ENCODE results near the gene CLHC1. TPM values are rescaled to one million over a fixed set of nuclear protein-coding genes. Genes with fewer than 3 reads are reported as not detected.

CLHC1 gene
- total and polyA plus RNA-seq, 3 donors from 2014 or later = 7.9 to 21.2 (median 14.6) TPM

DNA sequence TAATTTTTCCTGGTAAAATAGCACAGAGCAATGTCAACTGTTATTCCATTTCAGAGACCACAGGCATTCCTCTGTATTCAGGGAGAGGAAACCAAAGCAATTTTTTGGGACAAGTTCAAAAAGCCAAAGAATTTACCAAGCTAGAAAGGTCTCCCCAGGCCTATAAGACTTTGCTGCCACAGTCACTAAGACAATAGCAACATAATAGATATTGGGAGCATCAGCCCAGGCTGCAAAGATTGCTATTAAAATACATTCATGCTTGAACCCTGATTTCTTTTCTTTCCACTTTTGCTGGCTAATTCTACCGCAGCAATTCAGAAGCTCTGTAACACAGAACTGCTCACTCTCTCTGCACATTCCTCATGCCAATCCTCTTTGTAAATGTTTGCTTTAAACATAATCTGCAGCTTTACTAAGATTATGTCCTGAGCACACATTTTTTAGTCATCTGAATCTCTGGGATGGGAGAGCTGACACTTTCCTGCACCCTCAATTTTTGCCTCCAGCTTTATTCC is 76.3 kb downstream of the CLHC1 start:
- no peak for DNase-seq
- intact Hi-C loops (cut with DNase I; ENCODE audit: low total_unique reads) = loop anchor here (10.0 kb wide), 1 partner anchor 111 kb away; no protein-coding TSS in a partner anchor
- WGBS, 2 donors = 50 to 58% methylated on average over 1 of the region's 1 CpG
- Histone ChIP-seq H3K36me3 (ENCODE audit: low read depth, missing control alignments) (no peaks in the 10 kb centered on the region), H3K27ac (no peak overlapping the region), H3K4me1 (peaks cover 4% of the 10 kb centered on the region), H3K4me3 (no peak overlapping the region), H3K27me3 (no peaks in the 10 kb centered on the region), H3K9me3 (no peaks in the 10 kb centered on the region)
- TF ChIP-seq, protein P1, sequence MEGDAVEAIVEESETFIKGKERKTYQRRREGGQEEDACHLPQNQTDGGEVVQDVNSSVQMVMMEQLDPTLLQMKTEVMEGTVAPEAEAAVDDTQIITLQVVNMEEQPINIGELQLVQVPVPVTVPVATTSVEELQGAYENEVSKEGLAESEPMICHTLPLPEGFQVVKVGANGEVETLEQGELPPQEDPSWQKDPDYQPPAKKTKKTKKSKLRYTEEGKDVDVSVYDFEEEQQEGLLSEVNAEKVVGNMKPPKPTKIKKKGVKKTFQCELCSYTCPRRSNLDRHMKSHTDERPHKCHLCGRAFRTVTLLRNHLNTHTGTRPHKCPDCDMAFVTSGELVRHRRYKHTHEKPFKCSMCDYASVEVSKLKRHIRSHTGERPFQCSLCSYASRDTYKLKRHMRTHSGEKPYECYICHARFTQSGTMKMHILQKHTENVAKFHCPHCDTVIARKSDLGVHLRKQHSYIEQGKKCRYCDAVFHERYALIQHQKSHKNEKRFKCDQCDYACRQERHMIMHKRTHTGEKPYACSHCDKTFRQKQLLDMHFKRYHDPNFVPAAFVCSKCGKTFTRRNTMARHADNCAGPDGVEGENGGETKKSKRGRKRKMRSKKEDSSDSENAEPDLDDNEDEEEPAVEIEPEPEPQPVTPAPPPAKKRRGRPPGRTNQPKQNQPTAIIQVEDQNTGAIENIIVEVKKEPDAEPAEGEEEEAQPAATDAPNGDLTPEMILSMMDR (IDR thresholded peaks at IDR 0.05) = no peak
- no peak for TF ChIP-seq POLR2A (IDR thresholded peaks at IDR 0.05)

DNA sequence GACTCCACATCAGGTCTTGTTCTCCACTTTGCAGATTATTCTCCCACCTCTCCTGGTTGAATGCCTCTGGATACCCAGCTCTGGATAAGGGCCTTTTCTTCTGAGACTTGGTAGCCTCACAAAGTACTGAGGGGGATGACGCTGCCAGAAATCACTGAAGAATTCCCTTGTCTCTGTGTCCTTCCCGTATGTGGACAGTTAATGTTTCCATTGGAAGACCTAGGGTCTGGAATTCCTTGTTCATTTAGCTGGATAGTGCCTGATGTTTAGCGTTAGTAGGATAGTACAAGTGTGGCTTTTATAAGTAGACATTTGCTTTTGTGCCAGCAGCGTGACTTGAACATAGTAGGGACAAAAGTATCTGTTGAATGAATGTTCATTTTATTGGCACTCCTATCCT is 76.9 kb downstream of the CLHC1 start:
- Histone ChIP-seq H3K27me3 (no peaks in the 10 kb centered on the region), H3K4me1 (peaks cover 4% of the 10 kb centered on the region), H3K36me3 (ENCODE audit: low read depth, missing control alignments) (no peaks in the 10 kb centered on the region), H3K4me3 (no peak overlapping the region), H3K9me3 (no peaks in the 10 kb centered on the region), H3K27ac (no peak overlapping the region)
- intact Hi-C loops (cut with DNase I; ENCODE audit: low total_unique reads) = loop anchor here (10.0 kb wide), 1 partner anchor 110 kb away; no protein-coding TSS in a partner anchor
- 63 to 71% methylated on average over 4 of the region's 4 CpGs for WGBS, 2 donors
- DNase-seq = no peak
- TF ChIP-seq POLR2A (IDR thresholded peaks at IDR 0.05) = no peak
- TF ChIP-seq, protein P1 (IDR thresholded peaks at IDR 0.05) = no peak

DNA sequence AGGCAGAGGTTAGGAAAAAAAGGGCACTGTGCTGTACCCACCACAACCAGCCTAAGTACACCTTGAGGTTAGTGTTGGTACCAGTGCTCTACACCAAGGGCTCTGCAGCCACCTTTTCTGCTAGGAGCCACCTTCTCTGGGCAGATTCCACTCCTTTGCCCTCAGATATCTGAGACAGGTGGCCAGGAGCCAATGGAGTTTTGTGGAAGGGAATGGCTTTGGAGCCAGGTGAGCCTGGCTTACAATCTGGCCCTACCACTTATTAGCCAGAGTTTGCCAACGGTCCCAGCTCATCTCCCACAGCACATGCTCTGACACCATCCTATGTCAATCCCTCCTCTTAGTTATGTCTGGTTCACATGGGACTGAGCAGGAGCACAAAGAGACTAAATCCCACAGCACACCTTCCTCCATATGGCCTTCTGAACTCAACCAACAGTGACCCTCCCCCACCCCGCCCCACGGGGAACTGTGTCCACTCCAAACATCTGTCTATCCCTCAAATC is 77.5 kb downstream of the CLHC1 start:
- H3K27me3 ChIP-seq = no peaks in the 10 kb centered on the region
- no peak overlapping the region for H3K4me3 ChIP-seq
- peaks cover 4% of the 10 kb centered on the region for H3K4me1 ChIP-seq
- DNase-seq = no peak
- no peak overlapping the region for H3K27ac ChIP-seq
- TF ChIP-seq POLR2A (IDR thresholded peaks at IDR 0.05) = no peak
- TF ChIP-seq, protein P1 (IDR thresholded peaks at IDR 0.05) = no peak
- H3K9me3 ChIP-seq = no peaks in the 10 kb centered on the region
- intact Hi-C loops (cut with DNase I; ENCODE audit: low total_unique reads) = loop anchor here (10.0 kb wide), 1 partner anchor 110 kb away; no protein-coding TSS in a partner anchor
- WGBS, 2 donors = 84 to 88% methylated on average over 3 of the region's 3 CpGs
- no peaks in the 10 kb centered on the region for H3K36me3 ChIP-seq (ENCODE audit: low read depth, missing control alignments)

DNA sequence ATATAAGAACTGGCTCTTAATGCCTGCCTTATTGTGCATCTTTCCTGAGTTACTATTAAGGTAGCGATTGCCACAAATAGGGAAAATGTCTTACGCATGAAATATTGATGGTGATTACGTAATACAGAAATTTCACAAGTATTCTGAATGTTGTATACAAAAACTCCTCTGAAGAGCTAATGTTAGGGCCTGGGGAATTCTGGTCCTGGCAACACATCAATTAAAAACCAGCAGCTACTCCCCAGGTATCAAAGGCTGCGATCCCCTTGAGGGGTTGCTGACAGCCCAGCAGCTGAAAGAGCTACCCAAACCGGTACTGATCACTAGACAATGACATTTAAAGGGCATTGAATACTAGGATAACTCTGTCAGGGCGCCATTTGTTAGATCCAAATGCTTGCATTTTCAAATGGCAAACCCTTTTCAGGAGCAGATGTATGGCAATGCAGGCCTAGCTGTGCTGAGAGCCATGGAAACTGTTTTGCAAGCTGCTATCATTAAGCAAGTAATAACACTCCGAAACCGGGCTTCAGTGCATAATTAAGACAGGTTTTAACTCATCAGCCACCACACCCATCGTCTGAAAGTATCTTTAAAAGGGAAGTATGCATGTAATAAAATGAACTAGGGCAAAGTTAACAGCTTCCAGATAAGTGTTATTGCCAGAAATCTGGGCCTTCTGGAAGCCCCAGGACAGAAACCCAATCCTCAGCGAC is 78.4 kb downstream of the CLHC1 start:
- DNase-seq = no peak
- TF ChIP-seq POLR2A (IDR thresholded peaks at IDR 0.05) = no peak
- TF ChIP-seq, protein P1 (IDR thresholded peaks at IDR 0.05) = no peak
- intact Hi-C loops (cut with DNase I; ENCODE audit: low total_unique reads) = loop anchor here (10.0 kb wide), 1 partner anchor 109 kb away; no protein-coding TSS in a partner anchor
- no peak overlapping the region for H3K4me3 ChIP-seq
- no peaks in the 10 kb centered on the region for H3K27me3 ChIP-seq
- H3K9me3 ChIP-seq = no peaks in the 10 kb centered on the region
- 72 to 77% methylated on average over 10 of the region's 10 CpGs for WGBS, 2 donors
- peaks cover 4% of the 10 kb centered on the region for H3K4me1 ChIP-seq
- no peaks in the 10 kb centered on the region for H3K36me3 ChIP-seq (ENCODE audit: low read depth, missing control alignments)
- H3K27ac ChIP-seq = no peak overlapping the region

All from testis (tissue), 3 donors.